CD14-positive monocyte (primary cell): ENCODE data around the gene CELF1. TPM values are rescaled to one million over a fixed set of nuclear protein-coding genes. Genes with fewer than 3 reads are reported as not detected.

ENCODE experiments used
- DNase-seq, 3 donors: peaks; one replicate each; pipeline ENCODE4 v3.0.0-alpha.2; 2011 to 2022
- H2AFZ ChIP-seq: 2 replicates; pipeline ENCODE4 v1.6.0; 2012; ENCODE audit warnings: mild to moderate bottlenecking, low read depth, low read length, inconsistent platforms; ENCODE audit not compliant: insufficient read depth, poor library complexity, severe bottlenecking
- H3K27ac ChIP-seq, 2 donors: 1 replicate in 1 of 2; 2 replicates in 1 of 2; pipeline ENCODE4 v1.5.1; 2012 to 2013; ENCODE audit warnings: low read length in 2 of 2, control low read depth in 1 of 2, inconsistent platforms in 1 of 2, low read depth in 1 of 2, mild to moderate bottlenecking in 1 of 2
- H3K27me3 ChIP-seq, 2 donors: one replicate each; pipeline versions ENCODE4 v1.6.0 to v1.6.1; 2011 to 2013; ENCODE audit warnings: low read length in 2 of 2; ENCODE audit not compliant: control insufficient read depth in 2 of 2, insufficient read depth in 2 of 2
- H3K36me3 ChIP-seq, 2 donors: replicated peaks in 1 of 2; 1 replicate in 1 of 2; 2 replicates in 1 of 2; pipeline versions ENCODE4 v1.5.1 to v1.6.1; 2012 to 2013; ENCODE audit warnings: low read length in 2 of 2, control low read depth in 1 of 2, inconsistent platforms in 1 of 2, mild to moderate bottlenecking in 1 of 2; ENCODE audit not compliant: insufficient read depth in 2 of 2, control insufficient read depth in 1 of 2
- H3K4me1 ChIP-seq, 2 donors: 1 replicate in 1 of 2; 2 replicates in 1 of 2; pipeline versions ENCODE4 v1.5.1 to v1.6.1; 2012 to 2013; ENCODE audit warnings: low read length in 2 of 2, control low read depth in 1 of 2, inconsistent platforms in 1 of 2, mild to moderate bottlenecking in 1 of 2, moderate library complexity in 1 of 2; ENCODE audit not compliant: insufficient read depth in 2 of 2, control insufficient read depth in 1 of 2
- H3K4me2 ChIP-seq: replicated peaks from 2 replicates; pipeline ENCODE3; 2012; ENCODE audit warnings: low read length, moderate library complexity, mild to moderate bottlenecking; ENCODE audit not compliant: poor library complexity, severe bottlenecking; ENCODE audit errors: extremely low read depth
- H3K4me3 ChIP-seq, 3 experiments: fragments of 200-600 bp in 1 of 3; sonication (generic) in 1 of 3; replicated peaks in 1 of 3; 1 replicate in 2 of 3; 2 replicates in 1 of 3; pipeline ENCODE4 v1.5.1; 2011 to 2013; ENCODE audit warnings: low read length in 3 of 3, mild to moderate bottlenecking in 3 of 3, control low read depth in 2 of 3, low read depth in 2 of 3, inconsistent platforms in 1 of 3, moderate library complexity in 1 of 3
- H3K79me2 ChIP-seq: 2 replicates; pipeline ENCODE4 v1.6.0; 2012; ENCODE audit warnings: mild to moderate bottlenecking, control low read depth, inconsistent platforms, low read length, moderate library complexity; ENCODE audit not compliant: insufficient read depth
- H3K9ac ChIP-seq: 2 replicates; pipeline ENCODE4 v1.6.0; 2017; ENCODE audit warnings: low read length, mild to moderate bottlenecking; ENCODE audit not compliant: insufficient read depth, poor library complexity, severe bottlenecking
- H3K9me3 ChIP-seq, 2 donors: replicated peaks in 1 of 2; 1 replicate in 1 of 2; 2 replicates in 1 of 2; pipeline versions ENCODE4 v1.5.1 to v1.6.1; 2012 to 2013; ENCODE audit warnings: low read length in 2 of 2, control low read depth in 1 of 2; ENCODE audit not compliant: control insufficient read depth in 1 of 2, insufficient read depth in 1 of 2
- H4K20me1 ChIP-seq: 2 replicates; pipeline ENCODE4 v1.6.0; 2012; ENCODE audit warnings: mild to moderate bottlenecking, low read length, control low read depth, moderate library complexity; ENCODE audit not compliant: insufficient read depth
- H3K27ac Mint-ChIP-seq, 7 donors: one replicate each; pipeline ENCODE4 v1.8.0; 2020; ENCODE audit warnings: mild to moderate bottlenecking in 7 of 7, mixed read lengths in 7 of 7, moderate library complexity in 6 of 7, inconsistent platforms in 2 of 7
- H3K27me3 Mint-ChIP-seq, 3 donors: one replicate each; pipeline ENCODE4 v1.8.0; 2021 to 2022; ENCODE audit warnings: low read depth in 3 of 3, mild to moderate bottlenecking in 3 of 3, mixed read lengths in 3 of 3, moderate library complexity in 3 of 3, inconsistent platforms in 1 of 3
- H3K36me3 Mint-ChIP-seq, 2 donors: one replicate each; pipeline ENCODE4 v1.8.0; 2020; ENCODE audit warnings: mixed read lengths in 2 of 2, inconsistent platforms in 1 of 2, mild to moderate bottlenecking in 1 of 2
- H3K4me1 Mint-ChIP-seq: one replicate; pipeline ENCODE4 v1.8.0; 2020; ENCODE audit warnings: mild to moderate bottlenecking, mixed read lengths
- H3K4me3 Mint-ChIP-seq, 2 donors: one replicate each; pipeline ENCODE4 v1.8.0; 2020; ENCODE audit warnings: mild to moderate bottlenecking in 2 of 2, mixed read lengths in 2 of 2, moderate library complexity in 1 of 2
- H3K9me3 Mint-ChIP-seq, 7 donors: one replicate each; pipeline ENCODE4 v1.8.0; 2020 to 2022; ENCODE audit warnings: mixed read lengths in 7 of 7, mild to moderate bottlenecking in 6 of 7, moderate library complexity in 6 of 7, inconsistent platforms in 2 of 7
- CTCF ChIP-seq: fragments of 200-600 bp; IDR thresholded peaks from one replicate; pipeline ENCODE4 v1.8.0; 2022; ENCODE audit warnings: antibody characterized with exemption, mild to moderate bottlenecking
- WGBS: methylation state at CpG from one replicate; pipeline ENCODE4 v1.1.5; 2013; ENCODE audit warnings: missing lambda C conversion rate; ENCODE audit not compliant: insufficient coverage; 5-methylcytosine and 5-hydroxymethylcytosine counted together
- intact Hi-C, 2 donors: fragments of 100-400 bp; cut with micrococcal nuclease; formaldehyde crosslinking; loops; one replicate each; pipeline versions ENCODE4 v1.15.0 to v1.15.1; 2023
- polyA plus RNA-seq, 3 donors: library from polyadenylated mRNA; depleted of rRNA in 1 of 3; unstranded in 2 of 3; stranded (reverse) in 1 of 3; fragments of 300-500 nt in 2 of 3; fragments of >200 nt in 1 of 3; fragmentation: Illumina TruSeq in 2 of 3; gene quantifications; 1 replicate in 2 of 3; 2 replicates in 1 of 3; pipeline ENCODE4 v1.2.3, GENCODE V29; 2012 to 2021

CELF1 gene
- polyA plus RNA-seq, 3 donors, result 27.2 to 117 (median 39.9) TPM

- peaks cover 8 to 21% of the 10 kb centered on the region in 2 donors for H3K36me3 Mint-ChIP-seq
- Histone ChIP-seq H3K79me2 (peaks cover 15% of the 10 kb centered on the region), H3K9me3 (peaks cover 0 to 6% of the 10 kb centered on the region in 2 donors), H3K4me2 (no peak overlapping the region), H3K4me1 (peaks cover 31 to 43% of the 10 kb centered on the region in 2 donors), H3K36me3 (peaks cover 7 to 12% of the 10 kb centered on the region in 2 donors), H3K9ac (no peak overlapping the region), H3K4me3 (no peak overlapping the region), H3K27me3 (peaks cover 11 to 18% of the 10 kb centered on the region in 2 donors), H3K27ac (no peak overlapping the region), H4K20me1 (no peaks in the 10 kb centered on the region), H2AFZ (no peak overlapping the region)
- no peak for DNase-seq
- intact Hi-C loops, result no loop called here
- WGBS, result 100% methylated on average over 4 of the region's 11 CpGs
- H3K4me1 Mint-ChIP-seq, result peaks cover 44% of the 10 kb centered on the region
- TF ChIP-seq CTCF, result no peak
- peaks cover 0 to 7% (median 2%) of the 10 kb centered on the region in 7 donors for H3K9me3 Mint-ChIP-seq
- H3K27ac Mint-ChIP-seq, result no peak overlapping the region
- no peak overlapping the region for H3K4me3 Mint-ChIP-seq
- H3K27me3 Mint-ChIP-seq, result peaks cover 19 to 21% (median 20%) of the 10 kb centered on the region in 3 donors
These were observed 36.2 kb upstream of the CELF1 start for GRCh38 chr11:47589118-47589517.

DNA sequence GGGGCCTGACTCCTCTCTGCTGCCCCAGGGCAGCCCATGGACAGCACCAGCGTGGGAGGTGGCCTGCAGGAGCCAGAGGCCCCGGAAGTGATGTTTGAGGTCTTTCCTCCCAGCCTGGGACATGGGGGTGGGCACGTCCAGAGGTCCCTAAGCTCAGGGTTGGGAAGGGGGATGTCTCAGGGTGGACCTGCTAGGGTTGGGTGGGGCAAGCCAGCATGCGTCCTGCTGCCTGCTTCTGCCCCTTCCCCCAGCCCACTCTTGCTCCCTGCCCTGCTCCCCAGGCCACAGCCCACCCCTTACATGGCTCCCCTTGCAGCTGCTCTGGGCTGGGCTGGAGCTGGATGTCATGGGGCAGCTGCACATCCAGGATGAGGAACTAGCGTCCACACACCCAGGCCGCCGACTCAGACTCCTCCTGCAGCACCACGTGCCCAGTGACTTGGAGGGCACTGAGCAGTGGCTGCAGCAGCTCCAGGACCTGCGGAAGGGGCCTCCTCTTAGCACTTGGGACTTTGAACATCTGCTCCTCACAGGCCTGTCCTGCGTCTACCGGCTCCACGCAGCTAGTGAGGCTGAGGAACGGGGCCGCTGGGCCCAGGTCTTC lies 34.9 kb upstream of the CELF1 start:
- Mint-ChIP-seq H3K36me3 (peaks cover 17 to 34% of the 10 kb centered on the region in 2 donors), H3K4me1 (peaks cover 35% of the 10 kb centered on the region), H3K27me3 (peaks cover 6 to 10% (median 8%) of the 10 kb centered on the region in 3 donors), H3K27ac (peak overlapping the region; percentile 40 to 86 (median 79)), H3K9me3 (no peaks in the 10 kb centered on the region), H3K4me3 (peak overlapping the region; percentile 56 to 84)
- peaks cover 21 to 30% of the 10 kb centered on the region in 2 donors for H3K4me1 ChIP-seq
- peaks cover 15% of the 10 kb centered on the region for H3K79me2 ChIP-seq
- H3K27me3 ChIP-seq, result peaks cover under 1 to 6% of the 10 kb centered on the region in 2 donors
- peak overlapping the region; percentile 43 for H3K9ac ChIP-seq
- peak overlapping the region in 2 of 3 experiments; percentile 5 to 50 for H3K4me3 ChIP-seq
- no peak for TF ChIP-seq CTCF
- H3K36me3 ChIP-seq, result peaks cover 19 to 25% of the 10 kb centered on the region in 2 donors
- peak overlapping the region; percentile 17 to 68 for H3K27ac ChIP-seq
- peak overlapping the region; percentile 84 for H2AFZ ChIP-seq
- peak; percentile 67 to 77 (median 71) for DNase-seq
- WGBS, result 2% methylated on average over 13 of the region's 14 CpGs
- H3K4me2 ChIP-seq, result peak overlapping the region; percentile 63
- intact Hi-C loops, result no loop called here
- no peaks in the 10 kb centered on the region for H3K9me3 ChIP-seq
- no peaks in the 10 kb centered on the region for H4K20me1 ChIP-seq
